SK-N-SH treated with all-trans-retinoic acid at 6 μM for 48 hours (cell line): ENCODE results near the gene C3orf70.

Source experiments
- ATAC-seq: fragments of 200-7000 bp; cut with Tn5 transposase; 3 replicates; pipeline ENCODE4 v1.9.1; 2020; ENCODE audit warnings: mild to moderate bottlenecking, moderate library complexity
- ARNTL ChIP-seq: fragments of 450-650 bp; formaldehyde crosslinking; IDR thresholded peaks from 2 replicates; pipeline ENCODE4 v1.5.0; 2020; ENCODE audit warnings: low read depth, mild to moderate bottlenecking, moderate library complexity, borderline replicate concordance
- BACH2 ChIP-seq: fragments of 250-450 bp; sonication (Bioruptor Pico); IDR thresholded peaks from 2 replicates; pipeline ENCODE4 v1.9.0; 2021; ENCODE audit warnings: mild to moderate bottlenecking, borderline replicate concordance
- CSDC2 ChIP-seq: fragments of 250-450 bp; sonication (Bioruptor Pico); IDR thresholded peaks from 2 replicates; pipeline ENCODE4 v1.5.0; 2020; ENCODE audit warnings: mild to moderate bottlenecking, moderate library complexity
- ESRRG ChIP-seq: fragments of 250-450 bp; sonication (Bioruptor Pico); IDR thresholded peaks from 2 replicates; pipeline ENCODE4 v1.6.1; 2021; ENCODE audit warnings: mild to moderate bottlenecking
- ISL1 ChIP-seq: fragments of 250-450 bp; sonication (Bioruptor Pico); IDR thresholded peaks from 2 replicates; pipeline ENCODE4 v2.1.2; 2022; ENCODE audit warnings: mild to moderate bottlenecking, moderate library complexity
- POU6F1 ChIP-seq: fragments of 250-450 bp; sonication (Bioruptor Pico); IDR thresholded peaks from 2 replicates; pipeline ENCODE4 v1.8.0; 2021; ENCODE audit warnings: low read depth, mild to moderate bottlenecking, moderate library complexity, borderline replicate concordance
- PPARA ChIP-seq: fragments of 250-450 bp; sonication (Bioruptor Pico); IDR thresholded peaks from 2 replicates; pipeline ENCODE4 v1.5.0; 2020; ENCODE audit warnings: mild to moderate bottlenecking, borderline replicate concordance
- RARB ChIP-seq: fragments of 250-450 bp; sonication (Bioruptor Pico); IDR thresholded peaks from 2 replicates; pipeline ENCODE4 v1.8.0; 2021; ENCODE audit warnings: mild to moderate bottlenecking, moderate library complexity
- SNAI2 ChIP-seq: fragments of 250-450 bp; sonication (Bioruptor Pico); IDR thresholded peaks from 2 replicates; pipeline ENCODE4 v1.5.0; 2020; ENCODE audit warnings: mild to moderate bottlenecking, moderate library complexity
- TCF4 ChIP-seq: fragments of 250-450 bp; sonication (Bioruptor Pico); IDR thresholded peaks from 2 replicates; pipeline ENCODE4 v1.8.0; 2021; ENCODE audit warnings: mild to moderate bottlenecking, moderate library complexity, borderline replicate concordance
- TOX ChIP-seq: fragments of 250-450 bp; sonication (Bioruptor Pico); IDR thresholded peaks from 2 replicates; pipeline ENCODE4 v1.8.0; 2021; ENCODE audit warnings: mild to moderate bottlenecking, moderate library complexity, borderline replicate concordance
- TSHZ2 ChIP-seq: fragments of 250-450 bp; sonication (Bioruptor Pico); IDR thresholded peaks from 2 replicates; pipeline ENCODE4 v1.5.0; 2020; ENCODE audit warnings: mild to moderate bottlenecking, moderate library complexity
- ZFP3 ChIP-seq: fragments of 250-450 bp; sonication (Bioruptor Pico); IDR thresholded peaks from 2 replicates; pipeline ENCODE4 v1.5.0; 2020; ENCODE audit warnings: mild to moderate bottlenecking, moderate library complexity
- ZFP30 ChIP-seq: fragments of 450-650 bp; formaldehyde crosslinking; IDR thresholded peaks from 2 replicates; pipeline ENCODE4 v1.5.0; 2022; ENCODE audit warnings: mild to moderate bottlenecking, moderate library complexity
- ZNF565 ChIP-seq: fragments of 450-650 bp; formaldehyde crosslinking; conservative IDR thresholded peaks from 2 replicates; pipeline ENCODE4 v1.5.0; 2020; ENCODE audit warnings: low read depth, mild to moderate bottlenecking, moderate library complexity
- ZNF70 ChIP-seq: fragments of 450-650 bp; formaldehyde crosslinking; IDR thresholded peaks from 2 replicates; pipeline ENCODE4 v1.5.0; 2020; ENCODE audit warnings: mild to moderate bottlenecking, moderate library complexity
- ZNF8 ChIP-seq: fragments of 450-650 bp; formaldehyde crosslinking; IDR thresholded peaks from 2 replicates; pipeline ENCODE4 v1.5.0; 2020; ENCODE audit warnings: mild to moderate bottlenecking, moderate library complexity
- TF ChIP-seq, protein P1 (sequence below): fragments of 250-450 bp; sonication (Bioruptor Pico); IDR thresholded peaks from 2 replicates; pipeline ENCODE4 v1.5.1; 2020; ENCODE audit warnings: low read depth, mild to moderate bottlenecking, moderate library complexity
- TF ChIP-seq, protein P2 (sequence below): fragments of 250-450 bp; sonication (Bioruptor Pico); IDR thresholded peaks from 2 replicates; pipeline ENCODE4 v1.8.0; 2020; ENCODE audit warnings: mild to moderate bottlenecking, moderate library complexity, borderline replicate concordance
- TF ChIP-seq, protein P3 (sequence below): fragments of 250-450 bp; sonication (Bioruptor Pico); IDR thresholded peaks from 2 replicates; pipeline ENCODE4 v1.5.1; 2021; ENCODE audit warnings: mild to moderate bottlenecking, moderate library complexity

Gene C3orf70

DNA sequence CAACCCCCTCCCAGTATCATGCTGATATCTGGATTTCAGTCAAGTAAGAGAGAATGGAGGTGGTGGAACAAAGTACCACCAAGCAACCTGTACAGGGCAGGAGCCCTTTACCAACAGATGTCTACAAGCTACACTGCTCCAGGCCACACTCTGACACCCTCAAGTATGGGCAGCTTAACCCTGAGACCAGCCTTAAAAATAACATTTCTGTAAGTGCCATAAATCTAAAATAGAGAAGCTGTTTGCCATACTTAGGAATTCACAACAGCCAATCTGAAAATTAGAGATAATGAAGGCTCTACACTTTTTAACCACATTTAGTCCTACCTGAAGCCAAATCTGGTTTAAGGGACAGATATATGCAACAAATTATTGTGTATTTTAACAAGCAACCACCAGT, 59.7 kb downstream of the C3orf70 start (continued):
- TF ChIP-seq TSHZ2, result no peak
- no peak for TF ChIP-seq ISL1

DNA sequence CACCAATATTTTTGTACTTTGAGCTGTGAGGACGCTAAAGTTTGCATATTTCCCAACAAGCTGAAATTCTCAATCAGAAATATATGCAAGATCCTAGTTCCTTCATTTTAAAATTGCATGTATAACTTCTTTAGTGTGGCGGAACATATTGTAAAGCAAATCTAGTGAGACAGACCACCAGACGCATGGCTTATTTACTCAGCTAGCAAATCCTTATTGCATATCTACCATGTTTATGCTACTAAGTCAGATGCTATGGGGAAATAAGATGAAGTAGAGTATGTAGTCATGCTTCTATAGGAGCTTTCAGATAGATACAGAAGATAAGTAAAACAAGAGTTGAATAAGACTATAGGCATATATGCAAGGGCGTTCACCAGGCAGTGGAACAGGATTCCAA, 62.0 kb downstream of the C3orf70 start:
- no peak for ATAC-seq
- TF ChIP-seq TOX (no peak), ZFP3 (CRISPR knock-in tag) (no peak)
- TF ChIP-seq, protein P1, sequence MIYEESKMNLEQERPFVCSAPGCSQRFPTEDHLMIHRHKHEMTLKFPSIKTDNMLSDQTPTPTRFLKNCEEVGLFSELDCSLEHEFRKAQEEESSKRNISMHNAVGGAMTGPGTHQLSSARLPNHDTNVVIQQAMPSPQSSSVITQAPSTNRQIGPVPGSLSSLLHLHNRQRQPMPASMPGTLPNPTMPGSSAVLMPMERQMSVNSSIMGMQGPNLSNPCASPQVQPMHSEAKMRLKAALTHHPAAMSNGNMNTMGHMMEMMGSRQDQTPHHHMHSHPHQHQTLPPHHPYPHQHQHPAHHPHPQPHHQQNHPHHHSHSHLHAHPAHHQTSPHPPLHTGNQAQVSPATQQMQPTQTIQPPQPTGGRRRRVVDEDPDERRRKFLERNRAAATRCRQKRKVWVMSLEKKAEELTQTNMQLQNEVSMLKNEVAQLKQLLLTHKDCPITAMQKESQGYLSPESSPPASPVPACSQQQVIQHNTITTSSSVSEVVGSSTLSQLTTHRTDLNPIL, result no peak

DNA sequence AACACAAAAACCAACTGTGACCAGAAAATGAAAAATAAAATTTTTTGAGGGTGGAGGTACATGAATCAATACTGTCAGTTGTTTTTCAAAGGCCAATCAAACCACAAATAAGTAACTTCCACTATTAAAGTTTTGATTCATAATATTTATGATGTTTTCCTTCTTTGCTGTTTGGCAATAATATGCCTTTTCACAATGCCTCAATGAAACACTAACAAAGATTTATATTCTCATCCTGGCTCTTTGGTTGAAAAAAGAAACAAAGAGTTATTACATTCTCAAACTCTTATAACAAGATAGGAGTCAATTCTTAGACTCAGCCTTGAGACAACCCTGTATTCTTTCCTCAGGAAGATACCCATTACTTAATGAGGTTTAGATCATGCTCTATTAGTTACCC, 63.1 kb downstream of the C3orf70 start:
- no peak for ATAC-seq
- no peak for TF ChIP-seq ZFP30 (CRISPR knock-in tag)
- TF ChIP-seq ZNF70 (CRISPR knock-in tag), result no peak
- no peak for TF ChIP-seq POU6F1 (CRISPR knock-in tag)
- no peak for TF ChIP-seq BACH2 (CRISPR knock-in tag)
- TF ChIP-seq, protein P2, sequence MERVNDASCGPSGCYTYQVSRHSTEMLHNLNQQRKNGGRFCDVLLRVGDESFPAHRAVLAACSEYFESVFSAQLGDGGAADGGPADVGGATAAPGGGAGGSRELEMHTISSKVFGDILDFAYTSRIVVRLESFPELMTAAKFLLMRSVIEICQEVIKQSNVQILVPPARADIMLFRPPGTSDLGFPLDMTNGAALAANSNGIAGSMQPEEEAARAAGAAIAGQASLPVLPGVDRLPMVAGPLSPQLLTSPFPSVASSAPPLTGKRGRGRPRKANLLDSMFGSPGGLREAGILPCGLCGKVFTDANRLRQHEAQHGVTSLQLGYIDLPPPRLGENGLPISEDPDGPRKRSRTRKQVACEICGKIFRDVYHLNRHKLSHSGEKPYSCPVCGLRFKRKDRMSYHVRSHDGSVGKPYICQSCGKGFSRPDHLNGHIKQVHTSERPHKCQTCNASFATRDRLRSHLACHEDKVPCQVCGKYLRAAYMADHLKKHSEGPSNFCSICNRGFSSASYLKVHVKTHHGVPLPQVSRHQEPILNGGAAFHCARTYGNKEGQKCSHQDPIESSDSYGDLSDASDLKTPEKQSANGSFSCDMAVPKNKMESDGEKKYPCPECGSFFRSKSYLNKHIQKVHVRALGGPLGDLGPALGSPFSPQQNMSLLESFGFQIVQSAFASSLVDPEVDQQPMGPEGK (CRISPR knock-in tag), result no peak
- no peak for TF ChIP-seq SNAI2 (CRISPR knock-in tag)
- no peak for TF ChIP-seq TOX
- TF ChIP-seq ZNF565, result no peak

DNA sequence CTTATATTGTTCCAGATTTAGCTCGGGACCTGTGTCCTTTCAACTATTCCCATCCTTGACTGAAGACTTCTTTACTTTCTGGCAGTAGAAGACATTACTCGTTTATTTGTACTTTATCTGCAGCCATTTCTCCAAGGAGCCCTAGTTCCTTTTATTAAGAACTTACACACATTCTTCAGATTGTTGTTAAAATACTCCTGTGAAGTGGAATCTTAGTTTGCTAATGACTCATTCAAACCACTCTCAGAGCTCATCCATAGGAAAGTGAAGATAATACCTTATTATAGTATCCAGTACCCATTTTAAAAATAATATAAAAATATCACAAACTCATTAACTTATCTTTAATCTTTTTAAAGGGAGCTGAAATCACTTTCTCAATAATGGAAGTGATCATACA, 63.5 kb downstream of the C3orf70 start:
- ATAC-seq, result no peak
- TF ChIP-seq TSHZ2, result no peak
- TF ChIP-seq RARB (CRISPR knock-in tag), result no peak
- no peak for TF ChIP-seq TOX
- TF ChIP-seq ESRRG (CRISPR knock-in tag), result no peak
- no peak for TF ChIP-seq SNAI2 (CRISPR knock-in tag)
- TF ChIP-seq, protein P1, result no peak
- TF ChIP-seq, protein P2 (CRISPR knock-in tag), result no peak
- TF ChIP-seq TCF4 (CRISPR knock-in tag), result no peak
- TF ChIP-seq ISL1, result no peak
- TF ChIP-seq ARNTL (CRISPR knock-in tag), result no peak
- TF ChIP-seq, protein P3, sequence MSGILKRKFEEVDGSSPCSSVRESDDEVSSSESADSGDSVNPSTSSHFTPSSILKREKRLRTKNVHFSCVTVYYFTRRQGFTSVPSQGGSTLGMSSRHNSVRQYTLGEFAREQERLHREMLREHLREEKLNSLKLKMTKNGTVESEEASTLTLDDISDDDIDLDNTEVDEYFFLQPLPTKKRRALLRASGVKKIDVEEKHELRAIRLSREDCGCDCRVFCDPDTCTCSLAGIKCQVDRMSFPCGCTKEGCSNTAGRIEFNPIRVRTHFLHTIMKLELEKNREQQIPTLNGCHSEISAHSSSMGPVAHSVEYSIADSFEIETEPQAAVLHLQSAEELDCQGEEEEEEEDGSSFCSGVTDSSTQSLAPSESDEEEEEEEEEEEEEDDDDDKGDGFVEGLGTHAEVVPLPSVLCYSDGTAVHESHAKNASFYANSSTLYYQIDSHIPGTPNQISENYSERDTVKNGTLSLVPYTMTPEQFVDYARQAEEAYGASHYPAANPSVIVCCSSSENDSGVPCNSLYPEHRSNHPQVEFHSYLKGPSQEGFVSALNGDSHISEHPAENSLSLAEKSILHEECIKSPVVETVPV (CRISPR knock-in tag), result no peak
- TF ChIP-seq ZNF8 (CRISPR knock-in tag), result no peak
- no peak for TF ChIP-seq CSDC2 (CRISPR knock-in tag)
- TF ChIP-seq PPARA, result no peak
